DMS153 (cell line): ENCODE data around the gene CAMKK2.
"Not testable (repeated sequence)": the region's sequence is repeated elsewhere in the genome, so short reads cannot be mapped to it uniquely, and the experiment has no call there.

Source experiments
- DNase-seq: peaks from one replicate; lab custom pipeline; 2025; lab: John Stamatoyannopoulos, UW

CAMKK2 gene

DNA sequence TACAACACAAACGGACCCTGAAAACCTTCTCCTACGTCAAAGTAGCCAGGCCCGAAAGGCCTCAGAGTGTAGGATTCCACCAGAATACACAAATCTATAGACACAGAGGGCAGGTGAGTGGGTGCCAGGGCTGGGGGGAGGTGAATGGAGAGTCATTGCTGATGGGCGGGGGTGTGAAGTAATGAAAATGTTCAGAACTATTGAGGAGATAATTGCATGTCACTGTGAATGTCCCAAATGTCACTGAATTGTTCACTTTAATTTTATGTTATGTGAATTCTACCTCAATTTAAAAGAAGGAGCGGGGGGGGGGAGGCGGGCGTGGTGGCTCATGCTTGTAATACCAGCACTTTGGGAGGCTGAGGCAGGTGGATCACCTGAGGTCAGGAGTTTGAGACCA, 50.6 kb downstream of the CAMKK2 start:
- no peak for DNase-seq

DNA sequence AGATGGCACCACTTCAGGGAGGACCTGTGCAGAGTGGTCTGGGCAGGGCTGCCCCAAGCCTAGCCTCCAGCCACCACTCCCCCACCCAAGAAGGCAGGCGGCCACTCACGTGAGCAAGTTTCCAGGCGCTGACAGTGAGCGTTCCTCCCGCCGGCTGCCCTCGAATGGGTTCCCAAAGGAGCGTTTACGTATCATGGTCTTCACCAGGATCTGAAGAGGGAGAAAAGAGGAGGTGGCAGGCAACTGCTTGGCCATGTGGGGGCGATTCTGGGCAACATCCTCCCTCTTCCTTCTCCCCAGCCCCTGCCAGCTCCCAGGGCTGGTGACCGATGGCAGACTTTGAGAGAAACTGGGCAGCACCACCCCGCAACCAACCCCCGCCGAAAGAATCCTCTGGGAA, 51.5 kb downstream of the CAMKK2 start:
- DNase-seq: no peak

DNA sequence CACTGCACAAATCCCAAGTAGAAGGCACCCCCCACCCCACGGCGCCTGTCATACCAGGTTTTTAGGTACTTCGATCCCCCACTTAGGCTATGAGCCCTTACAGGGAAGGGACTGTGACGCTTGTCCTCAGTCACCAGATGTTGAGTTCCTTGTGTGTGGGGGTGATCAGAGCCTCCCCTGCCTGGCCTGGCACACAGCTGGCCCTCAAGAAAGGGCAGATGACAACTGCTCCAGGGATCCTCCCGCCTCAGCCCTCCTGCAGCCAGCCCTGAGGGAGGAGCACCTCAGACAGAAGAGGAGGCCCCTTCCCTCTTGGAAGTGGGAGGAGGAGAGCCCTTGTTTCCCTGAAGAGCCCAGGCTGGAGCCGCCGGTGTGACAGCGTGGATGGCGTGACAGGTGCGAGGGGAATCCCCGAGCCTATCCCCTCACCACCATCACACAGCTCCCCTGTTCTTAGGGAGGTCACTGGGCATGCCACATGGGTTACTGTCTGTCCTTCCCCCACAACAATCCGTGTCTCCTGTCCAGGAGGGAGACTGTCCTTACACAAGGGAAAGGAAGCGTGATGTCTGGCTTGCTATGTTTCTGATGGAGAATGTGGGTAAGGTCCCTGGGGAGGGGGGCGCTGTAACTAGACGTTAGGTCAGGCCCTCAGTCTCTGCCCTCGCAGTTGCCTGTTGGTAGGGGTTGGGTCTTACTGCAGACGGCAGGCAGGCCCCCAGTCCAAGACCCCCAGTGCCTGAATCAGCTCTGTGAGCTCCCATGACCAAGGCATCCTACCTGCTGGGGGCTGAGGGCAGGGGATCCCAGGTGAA, 55.1 kb downstream of the CAMKK2 start:
- no peak for DNase-seq

DNA sequence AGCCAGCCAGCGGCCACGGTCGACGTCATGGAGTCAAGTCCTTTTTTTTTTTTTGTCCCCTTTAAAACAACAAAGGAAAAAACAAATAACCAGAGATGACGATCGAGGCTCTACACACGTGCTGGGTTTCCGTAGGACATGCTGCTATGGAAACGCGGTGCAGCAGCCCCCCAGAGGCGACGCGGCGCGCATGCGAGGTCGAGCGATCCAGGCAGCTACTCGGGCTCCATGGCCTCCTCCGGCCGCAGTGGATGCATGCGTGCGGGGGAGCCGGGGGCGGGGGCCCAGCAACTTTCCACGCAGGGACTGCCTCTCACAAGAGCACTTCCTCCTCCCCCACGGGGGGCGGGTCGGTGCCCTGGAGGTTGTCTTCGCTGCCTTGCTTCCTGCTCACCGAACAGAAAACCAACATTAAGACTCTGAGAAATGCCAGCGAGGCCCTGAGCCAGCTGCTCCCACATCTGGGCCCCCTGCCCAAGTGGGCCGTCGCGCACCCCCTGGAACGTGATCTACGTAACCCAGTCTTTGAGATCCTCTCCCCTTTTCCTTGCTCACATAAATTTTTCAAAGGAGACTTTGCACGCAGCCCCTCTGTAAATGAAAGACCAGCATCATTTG, 55.9 kb downstream of the CAMKK2 start:
- no peak for DNase-seq

DNA sequence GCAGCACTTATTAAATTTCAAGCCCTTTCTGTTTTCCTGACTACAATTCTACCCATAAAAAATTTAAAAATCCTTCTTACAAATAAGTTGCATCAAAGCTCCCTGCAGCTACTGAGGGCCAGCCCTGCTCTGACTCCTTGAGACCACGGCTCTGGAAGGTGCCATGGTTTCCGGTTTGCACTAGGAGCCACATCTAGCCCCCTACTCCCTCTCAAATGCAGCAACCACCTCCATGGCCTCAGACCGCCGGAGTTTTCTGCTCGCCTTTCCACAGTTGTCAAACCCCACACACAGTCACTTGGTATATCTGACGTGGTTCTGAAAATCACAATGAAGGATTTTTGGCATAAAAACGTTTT, 56.5 kb downstream of the CAMKK2 start:
- DNase-seq: no peak

DNA sequence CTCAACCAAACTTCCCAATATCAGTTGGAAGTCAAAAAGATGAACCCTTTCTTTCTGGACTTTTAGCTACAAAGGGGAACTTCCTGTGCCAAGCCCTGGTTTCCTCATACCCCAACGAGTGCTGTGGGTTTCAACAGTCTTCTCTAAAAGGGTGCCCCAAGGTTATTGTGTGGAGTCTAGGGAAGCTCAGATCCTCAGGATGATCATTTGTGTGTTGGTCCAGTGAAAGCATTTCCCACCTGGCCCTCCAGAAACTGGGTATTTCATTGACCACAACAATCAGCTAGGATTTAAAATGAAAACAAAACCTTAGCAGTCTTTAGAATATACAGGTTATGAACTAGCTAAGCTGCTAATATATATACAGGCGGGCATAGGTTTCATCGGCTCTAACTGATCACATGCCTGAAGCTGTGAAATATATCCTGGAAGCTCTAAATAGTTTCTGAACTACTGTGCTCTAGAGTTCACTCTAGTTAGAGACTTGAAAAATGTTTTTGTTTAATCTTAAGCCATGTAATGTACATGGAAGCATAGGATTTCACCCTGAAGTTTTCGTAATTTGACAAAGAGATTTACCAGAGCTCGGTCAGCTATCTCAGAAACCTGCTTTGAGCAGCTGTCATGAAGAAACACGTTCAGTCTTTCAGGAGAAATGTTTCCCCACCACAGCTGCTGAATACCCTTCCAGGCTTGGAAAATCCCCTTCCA, 57.0 kb downstream of the CAMKK2 start:
- DNase-seq: no peak

DNA sequence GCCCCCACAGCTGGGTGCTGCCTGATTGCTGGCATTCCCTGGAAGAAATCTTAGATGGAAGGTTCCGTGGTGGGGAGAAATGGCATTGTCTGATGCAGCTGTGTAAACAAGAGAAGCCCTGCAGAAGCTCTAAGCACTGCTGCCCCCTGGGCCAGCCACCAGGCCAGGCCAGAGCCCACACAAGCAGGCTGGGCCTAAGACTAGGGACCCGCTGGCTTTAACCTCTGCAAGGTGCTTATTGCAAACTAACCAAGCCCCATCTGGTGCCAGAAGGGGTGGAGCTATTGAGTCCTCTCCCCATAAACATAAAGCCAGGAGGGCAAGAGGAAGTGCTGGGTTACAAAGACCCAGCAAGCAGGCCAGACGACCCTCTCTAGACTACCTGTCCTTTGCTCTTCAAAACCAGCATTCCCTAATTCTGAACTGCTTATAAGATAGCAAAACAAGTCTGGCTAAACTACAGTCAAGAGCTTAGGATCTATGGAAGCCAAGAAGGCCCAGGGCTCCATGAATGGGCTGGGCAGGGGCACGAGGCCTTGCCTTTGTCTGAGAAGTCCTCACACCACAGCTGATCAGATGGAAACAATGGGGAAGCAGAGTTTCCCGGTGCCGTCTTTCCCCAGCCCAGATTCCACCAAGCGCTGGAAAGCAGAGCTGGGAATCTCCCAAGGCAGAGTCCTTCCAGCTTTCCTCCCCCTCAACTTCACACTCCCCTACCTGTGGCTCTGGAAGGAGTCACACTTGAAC, 57.7 kb downstream of the CAMKK2 start:
- peak; percentile 86 for DNase-seq

DNA sequence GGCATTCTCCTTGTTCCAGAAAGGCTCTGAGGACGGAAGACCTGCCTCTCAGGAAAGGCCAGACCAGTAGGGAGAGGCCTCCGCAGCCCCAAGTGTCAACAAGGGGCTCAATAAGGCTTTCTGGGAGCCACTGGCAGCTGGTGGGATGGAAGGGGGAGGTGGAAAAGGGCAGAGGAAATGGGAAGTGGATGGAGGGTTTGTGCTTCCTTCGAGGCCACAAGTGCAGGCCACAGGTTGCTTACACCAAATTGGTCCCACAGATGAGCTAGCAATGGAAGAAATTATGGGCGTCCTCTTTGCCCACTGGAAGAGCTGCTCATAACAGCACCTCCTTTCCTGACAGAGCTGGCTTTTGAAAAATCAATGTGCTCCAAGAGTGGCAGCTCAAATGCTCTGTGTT, 58.4 kb downstream of the CAMKK2 start:
- DNase-seq: peak; percentile 37

DNA sequence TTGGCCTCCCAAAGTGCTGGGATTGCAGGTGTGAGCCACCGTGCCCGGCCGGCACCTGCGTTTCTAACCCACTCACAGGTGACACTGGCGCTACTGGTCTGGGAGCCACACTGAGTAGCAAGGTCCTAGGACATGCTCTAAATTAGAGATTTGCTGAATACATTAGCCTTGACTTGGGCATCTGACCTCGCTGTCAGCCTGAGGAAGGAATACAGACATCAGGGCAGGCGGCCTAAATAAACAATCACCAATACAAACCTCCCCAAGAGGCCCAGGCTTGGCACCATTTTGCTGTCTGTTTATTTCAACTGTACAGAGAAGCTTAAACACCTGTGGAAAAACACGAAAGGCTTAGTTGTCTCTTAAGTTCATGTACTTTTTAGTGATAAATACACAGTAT, 59.1 kb downstream of the CAMKK2 start:
- DNase-seq: peak; percentile 8

DNA sequence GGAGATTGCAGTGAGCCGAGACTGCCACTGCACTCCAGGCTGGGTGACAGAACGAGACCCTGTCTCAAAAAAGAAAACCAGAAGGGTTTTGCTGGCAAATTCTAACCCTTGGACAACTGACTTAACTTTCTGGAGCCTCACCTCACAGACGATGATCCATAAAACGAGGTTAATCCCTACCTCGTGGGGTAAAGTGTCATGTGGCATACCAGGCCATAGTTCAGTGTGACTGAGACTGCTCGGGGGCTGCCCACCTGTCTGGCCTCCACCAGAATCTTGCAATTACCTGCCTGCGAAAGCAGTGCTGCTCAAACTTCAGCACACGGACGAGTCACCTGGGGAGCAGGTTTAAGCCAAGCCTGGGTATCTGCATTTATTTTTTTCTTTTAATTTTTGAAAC, 59.7 kb downstream of the CAMKK2 start:
- DNase-seq: no peak

DNA sequence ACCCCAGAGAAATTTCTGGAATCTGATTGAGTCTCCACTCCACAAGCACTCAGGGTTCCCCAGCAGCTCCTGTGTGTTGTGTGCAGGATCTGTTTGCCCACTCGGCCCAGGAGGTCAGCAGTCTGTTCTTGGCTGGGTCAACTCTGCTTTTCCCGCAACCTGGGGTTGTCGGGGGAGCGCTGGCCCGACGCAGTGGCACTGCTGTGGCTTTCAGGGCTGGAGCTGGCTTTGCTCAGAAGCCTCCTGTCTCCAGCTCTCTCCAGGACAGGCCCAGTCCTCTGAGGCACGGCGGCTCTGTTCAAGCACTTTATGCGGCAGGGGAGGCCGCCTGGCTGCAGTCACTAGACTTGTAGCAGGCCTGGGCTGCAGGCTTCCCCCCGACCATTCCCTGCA, 62.9 kb downstream of the CAMKK2 start:
- DNase-seq: no peak

DNA sequence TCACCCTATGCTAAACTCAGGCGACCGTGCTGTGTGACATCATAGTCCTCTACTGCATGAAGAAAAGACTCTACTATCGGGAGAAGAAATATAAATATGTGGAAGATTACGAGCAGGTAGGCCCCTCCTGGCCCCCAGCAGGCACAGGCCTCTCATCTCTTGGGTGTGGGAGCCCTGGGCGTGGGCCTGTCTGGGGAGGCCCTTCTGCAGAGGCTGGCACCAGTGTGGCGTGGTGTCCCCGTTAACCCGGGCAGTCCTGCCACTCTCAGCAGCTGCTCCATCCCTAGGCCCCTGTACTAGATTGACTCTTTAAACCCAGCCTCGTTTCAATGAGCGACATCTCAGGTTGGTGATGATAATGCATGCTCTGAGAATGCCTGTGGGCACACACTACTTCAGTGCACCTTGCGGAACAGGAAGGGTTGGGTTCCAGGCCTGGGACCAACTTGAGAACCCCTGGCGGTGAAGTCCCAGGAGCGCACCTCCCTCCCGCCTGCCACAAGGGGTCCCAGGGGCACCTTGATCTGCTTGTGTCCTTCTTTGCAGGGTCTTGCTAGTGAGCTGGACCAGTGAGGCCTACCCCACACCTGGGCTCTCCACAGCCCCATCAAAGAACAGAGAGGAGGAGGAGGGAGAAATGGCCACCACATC, 63.4 kb downstream of the CAMKK2 start:
- DNase-seq: no peak

DNA sequence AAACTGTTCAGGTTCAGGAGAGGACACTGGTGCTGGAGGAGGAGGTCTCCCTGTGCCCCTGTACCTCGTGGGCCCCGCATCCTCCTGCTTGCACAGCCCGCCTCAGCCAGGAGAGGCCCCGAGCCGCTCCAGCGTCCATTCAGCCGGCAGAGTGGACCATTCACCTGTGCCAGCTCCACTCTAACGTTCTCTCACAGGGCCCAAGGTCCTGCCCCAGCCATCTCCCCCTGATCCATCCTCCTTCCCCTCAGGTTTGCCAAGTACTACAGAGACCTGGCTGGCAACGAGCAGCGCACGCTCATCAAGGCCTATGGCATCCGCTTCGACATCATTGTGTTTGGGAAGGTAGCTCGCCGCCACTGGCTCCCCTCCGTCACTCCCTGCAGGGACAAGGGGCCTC, 64.3 kb downstream of the CAMKK2 start:
- DNase-seq: no peak

DNA sequence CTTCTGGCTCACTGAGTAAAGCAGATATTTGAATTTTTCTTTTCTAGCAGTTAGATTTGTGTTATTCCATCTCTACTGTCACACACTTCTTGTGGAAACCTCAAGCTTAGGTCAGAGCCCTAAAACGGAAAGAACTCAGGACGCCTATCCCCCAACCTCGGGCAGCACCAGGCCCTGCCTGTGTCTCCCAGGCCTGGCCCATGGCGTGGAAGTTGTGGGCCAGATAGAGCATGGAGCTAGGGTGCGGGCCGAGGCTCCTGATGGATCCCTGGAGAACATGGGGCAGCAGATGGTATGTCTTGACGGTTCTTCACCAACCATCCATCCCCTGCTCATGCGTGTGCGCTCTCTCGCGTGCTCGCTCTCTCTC, 66.0 kb downstream of the CAMKK2 start:
- no peak for DNase-seq

DNA sequence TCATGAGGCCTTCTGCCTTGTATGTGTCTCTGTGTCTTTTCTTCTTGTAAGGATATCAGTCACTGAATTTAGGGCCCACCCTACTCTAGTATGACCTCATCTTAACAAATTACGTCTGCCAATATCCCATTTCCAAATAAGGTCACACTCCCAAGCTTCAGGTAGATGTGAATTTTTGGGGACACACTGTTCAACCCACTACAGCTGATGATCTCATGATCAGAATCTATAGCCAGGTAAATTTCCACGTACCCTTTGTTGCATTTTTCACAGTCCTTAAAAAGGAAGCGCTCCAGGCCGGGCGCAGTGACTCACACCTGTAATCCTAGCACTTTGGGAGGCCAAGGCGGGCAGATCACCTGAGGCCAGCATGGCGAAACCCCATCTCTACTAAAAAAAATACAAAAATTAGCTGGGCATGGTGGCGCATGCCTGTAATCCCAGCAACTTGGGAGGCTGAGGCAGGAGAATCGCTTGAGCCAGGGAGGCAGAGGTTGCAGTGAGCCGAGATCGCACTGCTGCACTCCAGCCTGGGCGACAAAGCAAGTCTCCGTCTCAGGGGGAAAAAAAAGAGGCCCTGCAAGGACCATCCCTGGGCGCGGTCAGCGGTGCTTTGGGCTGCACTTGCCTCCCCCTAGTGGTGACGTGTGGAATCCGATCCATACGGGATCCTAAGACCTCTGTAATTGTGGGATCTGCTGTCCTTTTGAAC, 66.5 kb downstream of the CAMKK2 start:
- not testable (repeated sequence) for DNase-seq

DNA sequence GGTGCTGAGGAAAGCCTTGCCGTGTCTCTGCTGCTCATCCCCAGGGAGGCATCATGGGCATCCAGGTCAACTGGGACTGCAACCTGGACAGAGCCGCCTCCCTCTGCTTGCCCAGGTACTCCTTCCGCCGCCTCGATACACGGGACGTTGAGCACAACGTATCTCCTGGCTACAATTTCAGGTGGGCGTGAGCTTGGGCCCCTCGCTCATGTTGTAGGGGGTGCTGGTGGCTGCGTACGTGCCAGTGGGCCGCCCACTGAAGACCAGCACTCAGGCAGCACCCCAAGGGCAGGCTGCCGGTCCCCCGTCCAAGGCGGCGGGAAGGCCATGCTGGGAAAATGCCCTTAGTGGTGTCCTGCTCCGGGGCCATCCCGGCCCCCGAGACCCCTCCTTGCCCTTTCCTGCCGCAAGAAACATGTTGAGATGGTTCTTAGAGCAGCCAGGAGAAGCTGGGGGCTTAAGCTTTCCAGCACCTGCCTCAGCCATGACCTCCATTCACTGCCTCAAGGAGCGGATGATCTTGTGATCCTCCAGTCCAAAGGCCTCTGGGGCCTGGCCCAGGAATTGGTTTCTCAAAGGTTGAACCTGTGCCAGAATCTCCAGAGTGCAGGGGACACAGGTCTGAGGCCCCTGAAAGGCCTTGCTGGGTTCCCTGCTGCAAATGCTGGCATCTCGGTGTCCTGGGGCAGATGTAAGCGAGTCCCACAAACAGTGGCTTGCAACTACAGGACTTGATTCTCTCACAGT, 67.4 kb downstream of the CAMKK2 start:
- DNase-seq: no peak

DNA sequence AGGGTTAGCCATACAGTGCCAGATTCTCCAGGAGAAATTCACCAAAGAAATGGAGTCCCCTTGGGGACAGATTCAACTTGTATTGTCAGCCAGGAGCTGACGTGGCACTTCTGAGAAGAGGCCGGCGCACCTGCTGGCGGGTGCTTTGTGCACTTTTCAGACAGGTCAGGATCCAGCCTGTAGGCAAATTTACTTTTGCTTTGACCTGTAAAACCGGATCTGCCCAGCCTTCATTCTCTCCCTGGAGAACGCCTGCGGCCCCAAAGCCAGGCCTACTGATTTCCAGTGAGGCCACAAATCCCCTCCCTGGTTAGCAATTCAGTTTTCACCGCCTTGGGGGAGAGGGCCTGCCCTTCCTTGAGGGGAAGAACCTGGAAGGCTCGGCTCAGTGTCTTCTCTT, 69.2 kb downstream of the CAMKK2 start:
- DNase-seq: peak; percentile 84

DNA sequence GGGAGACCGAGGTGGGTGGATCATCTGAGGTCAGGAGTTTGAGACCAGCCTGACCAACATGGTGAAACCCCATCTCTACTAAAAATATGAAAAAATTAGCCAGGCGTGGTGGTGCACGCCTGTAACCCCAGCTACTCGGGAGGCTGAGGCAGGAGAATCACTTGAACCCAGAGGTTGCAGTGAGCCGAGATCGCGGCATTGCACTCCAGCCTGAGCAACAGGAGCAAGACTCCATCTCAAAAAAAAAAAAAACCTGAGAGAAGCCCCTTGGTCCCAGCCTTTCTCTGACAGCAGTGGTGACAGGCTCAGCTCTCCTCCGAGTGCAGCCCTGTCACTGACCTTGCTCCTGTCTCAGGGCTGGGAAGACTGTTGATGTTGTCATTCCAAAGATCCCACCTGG, 69.6 kb downstream of the CAMKK2 start:
- DNase-seq: not testable (repeated sequence)

DNA sequence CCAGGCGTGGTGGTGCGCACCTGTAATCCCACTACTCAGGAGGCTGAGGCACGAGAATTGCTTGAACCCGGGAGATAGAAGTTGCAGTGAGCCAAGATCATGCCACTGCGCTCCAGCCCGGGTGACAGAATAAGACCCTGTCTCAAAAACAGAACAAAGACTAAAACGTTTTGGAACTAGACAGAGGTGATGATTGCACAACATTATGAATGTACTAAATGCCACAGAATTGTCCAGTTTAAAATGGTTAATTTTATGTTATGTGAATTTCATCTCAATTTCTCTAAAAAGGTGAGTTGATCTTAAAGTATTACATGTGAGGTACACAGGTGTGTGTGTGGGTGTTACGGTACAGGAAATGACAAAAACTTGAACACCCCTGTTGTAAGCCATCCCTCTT, 70.1 kb downstream of the CAMKK2 start:
- no peak for DNase-seq

DNA sequence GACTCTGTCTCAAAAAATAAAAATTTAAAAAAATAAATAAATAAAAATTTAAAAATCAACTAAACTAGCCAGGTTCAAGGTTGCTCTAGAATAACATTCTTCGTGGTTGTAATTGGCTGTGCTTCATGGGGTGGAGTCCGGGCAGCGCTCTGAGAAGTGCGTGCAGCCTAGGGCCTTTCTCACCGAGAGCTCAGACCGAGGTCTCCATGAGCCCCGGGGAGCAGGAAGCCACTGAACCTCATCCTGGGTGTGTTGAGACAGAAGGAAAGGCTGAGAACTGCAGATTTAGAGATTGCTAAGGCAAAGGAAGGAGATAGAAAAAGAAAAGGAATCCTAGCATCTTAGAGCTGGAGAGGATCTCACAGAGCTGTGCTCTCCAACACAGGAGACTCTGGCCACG, 71.9 kb downstream of the CAMKK2 start:
- DNase-seq: no peak
